CD4-positive, alpha-beta T cell treated with Interleukin-17A for 1 hour (primary cell): Measurements from ENCODE around the gene CA10.

ENCODE experiments used
- DNase-seq: peaks from one replicate; pipeline ENCODE4 v3.0.0-alpha.2; 2020

The CA10 gene

GRCh38 chr17:52041123-52041617, 117.3 kb downstream of the CA10 start:
- no peak for DNase-seq

- no peak for DNase-seq
Measured at GRCh38 chr17:52036416-52036815, 122.1 kb downstream of the CA10 start.

- no peak for DNase-seq
Measured at GRCh38 chr17:52035336-52035915, 123.1 kb downstream of the CA10 start.

- no peak for DNase-seq
Measured at GRCh38 chr17:52032454-52032853, 126.1 kb downstream of the CA10 start.

- no peak for DNase-seq
Measured at GRCh38 chr17:52030052-52030451, 128.5 kb downstream of the CA10 start.

- no peak for DNase-seq
Measured at GRCh38 chr17:52027620-52028295, 130.8 kb downstream of the CA10 start.

- DNase-seq = no peak
Measured at GRCh38 chr17:52027081-52027480, 131.4 kb downstream of the CA10 start.

GRCh38 chr17:52026075-52026474, 132.4 kb downstream of the CA10 start:
- DNase-seq = no peak

- no peak for DNase-seq
Measured at GRCh38 chr17:52025236-52025635, 133.3 kb downstream of the CA10 start.

GRCh38 chr17:52024300-52024870, 134.1 kb downstream of the CA10 start:
- no peak for DNase-seq

- no peak for DNase-seq
Measured at GRCh38 chr17:52011064-52011463, 147.4 kb downstream of the CA10 start.

GRCh38 chr17:51999654-52000053, 158.9 kb downstream of the CA10 start:
- DNase-seq = no peak

GRCh38 chr17:51997723-51998122, 160.8 kb downstream of the CA10 start:
- DNase-seq = no peak

GRCh38 chr17:51995797-51996403, 162.6 kb downstream of the CA10 start:
- DNase-seq = no peak

- DNase-seq = no peak
Measured at GRCh38 chr17:51992864-51993416, 165.6 kb downstream of the CA10 start.

- DNase-seq = no peak
Measured at GRCh38 chr17:51971121-51971520, 187.4 kb downstream of the CA10 start.

GRCh38 chr17:51961689-51962088, 196.8 kb downstream of the CA10 start:
- DNase-seq = no peak

GRCh38 chr17:51957786-51958185, 200.7 kb downstream of the CA10 start:
- DNase-seq = no peak

GRCh38 chr17:51955245-51955644, 203.3 kb downstream of the CA10 start:
- DNase-seq = no peak

GRCh38 chr17:51954232-51954765, 204.2 kb downstream of the CA10 start:
- no peak for DNase-seq

- DNase-seq = no peak
Measured at GRCh38 chr17:51951741-51952140, 206.8 kb downstream of the CA10 start.

GRCh38 chr17:51948128-51948527, 210.4 kb downstream of the CA10 start:
- no peak for DNase-seq

GRCh38 chr17:51947160-51947735, 211.3 kb downstream of the CA10 start:
- DNase-seq = no peak
